Measurements from ENCODE around the gene C1orf198. TPM values are rescaled to one million over a fixed set of nuclear protein-coding genes. Genes with fewer than 3 reads are reported as not detected.

Gene C1orf198
- total RNA-seq, 1 donor from 2014 or later = 3.9 TPM

GRCh38 chr1:230879778-230880177, 11.5 kb upstream of the C1orf198 start:
- no peak overlapping the region for H3K27ac Mint-ChIP-seq
- ChIA-PET POLR2A (no interaction called here), CTCF (no interaction called here)
- DNase-seq (no peak), ATAC-seq (ENCODE audit: low read depth) (no peak)
- H3K36me3 Mint-ChIP-seq (ENCODE audit: low read depth) = no peaks in the 10 kb centered on the region
- no peak overlapping the region for H3K4me3 Mint-ChIP-seq
- TF ChIP-seq CTCF (IDR thresholded peaks at IDR 0.05) = no peak
- peaks cover 61% of the 10 kb centered on the region for H3K27me3 Mint-ChIP-seq
- intact Hi-C loops (cut with micrococcal nuclease) = no loop called here
- no peaks in the 10 kb centered on the region for H3K9me3 Mint-ChIP-seq
- H3K4me1 Mint-ChIP-seq = no peaks in the 10 kb centered on the region

DNA sequence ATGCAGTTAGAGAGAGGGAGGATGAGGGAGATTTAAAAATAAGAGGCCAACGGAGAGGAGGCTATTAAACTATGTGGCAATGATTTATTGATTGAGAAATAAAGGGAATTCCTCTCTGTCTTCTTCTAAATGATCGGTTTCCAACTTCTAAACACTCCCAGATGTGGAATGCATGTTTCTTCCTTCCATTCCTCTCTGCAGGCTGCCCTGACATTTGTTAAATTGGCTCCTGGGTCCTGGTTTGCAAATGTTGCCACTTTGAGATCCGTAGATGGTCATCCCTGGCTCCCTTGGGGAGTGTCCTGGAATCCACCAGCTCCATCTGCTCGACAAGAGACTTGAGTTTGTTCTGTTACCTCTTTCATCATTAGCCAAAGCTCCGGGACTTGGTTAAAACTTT, 10.3 kb upstream of the C1orf198 start:
- Mint-ChIP-seq H3K4me3 (no peak overlapping the region), H3K9me3 (no peaks in the 10 kb centered on the region), H3K27ac (no peak overlapping the region), H3K36me3 (ENCODE audit: low read depth) (no peaks in the 10 kb centered on the region), H3K27me3 (peaks cover 53% of the 10 kb centered on the region), H3K4me1 (no peaks in the 10 kb centered on the region)
- ATAC-seq (ENCODE audit: low read depth) = no peak
- CTCF ChIA-PET = no interaction called here
- TF ChIP-seq CTCF (IDR thresholded peaks at IDR 0.05) = no peak
- POLR2A ChIA-PET = no interaction called here
- intact Hi-C loops (cut with micrococcal nuclease) = no loop called here
- no peak for DNase-seq

- ATAC-seq (ENCODE audit: low read depth) (no peak), DNase-seq (no peak)
- H3K4me3 Mint-ChIP-seq = no peak overlapping the region
- H3K4me1 Mint-ChIP-seq = no peaks in the 10 kb centered on the region
- TF ChIP-seq CTCF (IDR thresholded peaks at IDR 0.05) = no peak
- H3K27me3 Mint-ChIP-seq = peaks cover 55% of the 10 kb centered on the region
- H3K36me3 Mint-ChIP-seq (ENCODE audit: low read depth) = no peaks in the 10 kb centered on the region
- H3K9me3 Mint-ChIP-seq = no peaks in the 10 kb centered on the region
- H3K27ac Mint-ChIP-seq = no peak overlapping the region
- CTCF ChIA-PET = no interaction called here
- POLR2A ChIA-PET = no interaction called here
- intact Hi-C loops (cut with micrococcal nuclease) = no loop called here
Observed at GRCh38 chr1:230877924-230878590, 9.7 kb upstream of the C1orf198 start.

DNA sequence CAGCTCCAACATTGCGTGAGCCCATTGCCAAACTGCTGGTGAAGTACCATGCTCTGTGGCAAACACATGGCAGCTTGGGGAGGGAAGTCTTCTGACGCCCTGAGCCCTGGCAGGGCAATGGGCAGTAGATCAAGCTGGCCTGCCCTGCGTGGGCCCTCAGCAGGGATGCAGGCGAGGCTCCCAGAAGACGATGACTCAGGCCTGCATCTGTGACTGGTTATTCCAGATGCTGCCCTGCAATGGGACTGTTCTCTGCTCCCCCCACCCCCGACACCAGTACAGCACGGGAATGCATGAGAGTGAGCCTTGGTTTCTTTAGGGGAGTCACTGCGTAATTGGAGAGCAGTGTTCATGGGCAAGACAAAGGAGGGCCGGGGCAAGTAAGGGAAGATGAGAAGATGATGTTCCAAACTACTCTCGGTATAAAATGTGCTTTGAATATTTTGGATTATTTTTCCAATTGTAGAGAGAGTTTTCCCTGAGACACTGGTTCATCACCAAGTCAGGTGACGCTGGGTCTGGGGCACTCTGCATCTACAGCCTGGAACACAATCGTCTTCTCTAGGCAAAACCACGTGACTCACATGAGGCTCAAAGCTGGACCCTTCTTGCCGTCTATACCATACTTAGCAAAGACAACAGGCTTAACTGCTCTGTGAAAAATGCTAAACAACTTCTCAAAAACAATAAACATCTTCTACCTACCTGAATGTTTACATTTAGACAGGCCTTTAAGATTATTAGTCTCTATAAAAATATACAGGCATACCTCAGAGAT, 9.0 kb upstream of the C1orf198 start:
- H3K9me3 Mint-ChIP-seq = no peaks in the 10 kb centered on the region
- no peak overlapping the region for H3K4me3 Mint-ChIP-seq
- POLR2A ChIA-PET = no interaction called here
- TF ChIP-seq CTCF (IDR thresholded peaks at IDR 0.05) = no peak
- DNase-seq = no peak
- peaks cover 48% of the 10 kb centered on the region for H3K27me3 Mint-ChIP-seq
- no peak overlapping the region for H3K27ac Mint-ChIP-seq
- intact Hi-C loops (cut with micrococcal nuclease) = no loop called here
- H3K4me1 Mint-ChIP-seq = no peaks in the 10 kb centered on the region
- CTCF ChIA-PET = no interaction called here
- no peak for ATAC-seq (ENCODE audit: low read depth)
- no peaks in the 10 kb centered on the region for H3K36me3 Mint-ChIP-seq (ENCODE audit: low read depth)

DNA sequence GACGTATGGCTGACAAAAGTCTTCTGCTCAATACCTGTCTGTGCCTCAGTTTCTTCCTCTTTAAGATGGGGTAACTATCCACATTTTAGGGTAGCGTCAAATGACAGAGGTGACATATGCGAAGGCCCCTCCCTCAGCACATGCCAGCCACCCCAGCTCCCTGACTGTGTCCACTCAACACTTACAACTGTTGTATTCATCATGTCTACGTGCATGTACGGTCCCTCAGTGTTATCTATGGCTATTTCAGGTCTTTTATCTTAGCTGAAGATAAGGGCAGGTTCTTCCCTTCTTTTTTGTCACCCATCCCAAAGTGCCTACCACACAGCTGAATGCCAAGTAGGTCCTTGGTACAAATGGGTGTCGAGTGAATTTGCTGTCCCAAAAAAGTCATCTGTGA, 8.3 kb upstream of the C1orf198 start:
- H3K36me3 Mint-ChIP-seq (ENCODE audit: low read depth) = no peaks in the 10 kb centered on the region
- ChIA-PET CTCF (no interaction called here), POLR2A (no interaction called here)
- no peak overlapping the region for H3K27ac Mint-ChIP-seq
- TF ChIP-seq CTCF (IDR thresholded peaks at IDR 0.05) = no peak
- DNase-seq = no peak
- no peaks in the 10 kb centered on the region for H3K4me1 Mint-ChIP-seq
- peaks cover 48% of the 10 kb centered on the region for H3K27me3 Mint-ChIP-seq
- intact Hi-C loops (cut with micrococcal nuclease) = no loop called here
- no peak overlapping the region for H3K4me3 Mint-ChIP-seq
- H3K9me3 Mint-ChIP-seq = no peaks in the 10 kb centered on the region
- ATAC-seq (ENCODE audit: low read depth) = no peak
